Ascending aorta (tissue), 2 donors: Measurements from ENCODE around the gene MMADHC. TPM values are rescaled to one million over a fixed set of nuclear protein-coding genes. Genes with fewer than 3 reads are reported as not detected.

Source experiments
- DNase-seq, 2 donors: peaks; one replicate each; pipeline ENCODE4 v3.0.0-alpha.2; 2019; ENCODE audit warnings: low spot score in 2 of 2
- H3K27ac ChIP-seq, 2 donors: fragments of 200-600 bp; sonication (generic); one replicate each; pipeline ENCODE4 v1.5.1; 2016 to 2017; ENCODE audit warnings: mild to moderate bottlenecking in 1 of 2
- H3K27me3 ChIP-seq: fragments of 200-600 bp; sonication (generic); one replicate; pipeline ENCODE4 v1.5.1; 2017
- H3K36me3 ChIP-seq, 2 donors: fragments of 200-600 bp; sonication (generic); one replicate each; pipeline ENCODE4 v1.5.1; 2016
- H3K4me1 ChIP-seq, 2 donors: fragments of 200-600 bp; sonication (generic); one replicate each; pipeline ENCODE4 v1.5.1; 2016 to 2017; ENCODE audit warnings: mild to moderate bottlenecking in 1 of 2
- H3K4me3 ChIP-seq, 2 donors: fragments of 200-600 bp; sonication (generic); one replicate each; pipeline ENCODE4 v1.5.1; 2016 to 2017; ENCODE audit warnings: mild to moderate bottlenecking in 1 of 2
- H3K9me3 ChIP-seq, 2 donors: fragments of 200-600 bp; sonication (generic); one replicate each; pipeline ENCODE4 v1.5.1; 2016
- intact Hi-C: fragments of 100-400 bp; cut with DNase I; formaldehyde crosslinking; loops from one replicate; pipeline ENCODE4 v1.15.1; 2023
- total RNA-seq: library from RNA; depleted of rRNA; stranded (reverse); fragments of >200 nt; gene quantifications from one replicate; pipeline ENCODE4 v1.1.0, GENCODE V29; 2016
- TF ChIP-seq, protein P1 (sequence below), 3 experiments: fragments of 200-600 bp in 2 of 3; fragments of 450-650 bp in 1 of 3; sonication (generic) in 2 of 3; IDR thresholded peaks; one replicate each; pipeline ENCODE4 v1.5.1; 2016 to 2019; ENCODE audit warnings: antibody characterized with exemption in 3 of 3, mild to moderate bottlenecking in 1 of 3, moderate library complexity in 1 of 3

MMADHC gene
- total RNA-seq, 1 donor from 2014 or later, result 35.8 TPM

DNA sequence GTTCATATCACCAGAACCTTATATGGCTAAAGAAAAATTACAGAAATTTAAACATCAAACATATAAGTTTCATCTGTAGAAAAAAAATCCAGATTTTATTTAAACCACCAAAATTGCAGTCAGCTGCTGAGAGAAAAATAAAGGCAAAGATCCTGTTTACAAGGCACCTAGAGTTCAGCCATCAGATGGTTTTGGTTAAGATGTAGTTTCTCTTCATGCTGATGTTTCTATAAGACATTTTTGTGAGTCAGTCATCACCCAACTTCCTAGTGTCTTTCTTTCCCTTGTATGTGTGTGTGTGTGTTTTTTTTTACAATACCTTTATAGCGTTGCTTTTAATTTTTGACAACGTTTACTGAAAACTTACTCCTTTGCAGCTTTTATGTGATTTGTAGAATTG is 26.1 kb upstream of the MMADHC start:
- TF ChIP-seq, protein P1, sequence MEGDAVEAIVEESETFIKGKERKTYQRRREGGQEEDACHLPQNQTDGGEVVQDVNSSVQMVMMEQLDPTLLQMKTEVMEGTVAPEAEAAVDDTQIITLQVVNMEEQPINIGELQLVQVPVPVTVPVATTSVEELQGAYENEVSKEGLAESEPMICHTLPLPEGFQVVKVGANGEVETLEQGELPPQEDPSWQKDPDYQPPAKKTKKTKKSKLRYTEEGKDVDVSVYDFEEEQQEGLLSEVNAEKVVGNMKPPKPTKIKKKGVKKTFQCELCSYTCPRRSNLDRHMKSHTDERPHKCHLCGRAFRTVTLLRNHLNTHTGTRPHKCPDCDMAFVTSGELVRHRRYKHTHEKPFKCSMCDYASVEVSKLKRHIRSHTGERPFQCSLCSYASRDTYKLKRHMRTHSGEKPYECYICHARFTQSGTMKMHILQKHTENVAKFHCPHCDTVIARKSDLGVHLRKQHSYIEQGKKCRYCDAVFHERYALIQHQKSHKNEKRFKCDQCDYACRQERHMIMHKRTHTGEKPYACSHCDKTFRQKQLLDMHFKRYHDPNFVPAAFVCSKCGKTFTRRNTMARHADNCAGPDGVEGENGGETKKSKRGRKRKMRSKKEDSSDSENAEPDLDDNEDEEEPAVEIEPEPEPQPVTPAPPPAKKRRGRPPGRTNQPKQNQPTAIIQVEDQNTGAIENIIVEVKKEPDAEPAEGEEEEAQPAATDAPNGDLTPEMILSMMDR (IDR thresholded peaks at IDR 0.05), result no peak
- no peaks in the 10 kb centered on the region for H3K36me3 ChIP-seq
- DNase-seq, result no peak
- intact Hi-C loops, result no loop called here
- no peaks in the 10 kb centered on the region for H3K27me3 ChIP-seq
- H3K4me3 ChIP-seq, result no peak overlapping the region
- H3K27ac ChIP-seq, result no peak overlapping the region
- H3K9me3 ChIP-seq, result no peaks in the 10 kb centered on the region
- peaks cover 0 to 6% of the 10 kb centered on the region in 2 donors for H3K4me1 ChIP-seq

DNA sequence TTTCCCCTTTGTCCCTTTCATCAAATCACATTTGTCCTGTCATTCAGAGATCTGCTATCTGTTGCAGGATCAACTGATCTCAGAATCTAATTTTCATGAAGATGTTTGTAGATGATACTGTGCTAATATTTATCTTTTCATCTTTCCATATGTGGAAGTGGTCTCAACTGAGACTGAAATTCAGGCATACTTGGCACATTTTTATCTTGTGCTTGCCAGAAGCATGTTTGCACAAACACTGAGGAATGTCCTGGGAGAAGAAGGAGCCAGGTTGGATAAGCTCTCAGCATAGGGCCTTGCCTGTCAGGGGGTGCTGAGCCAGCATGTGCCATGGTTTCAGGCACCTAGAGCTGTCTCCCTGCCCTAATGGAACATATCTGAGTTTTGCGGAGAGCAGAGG is 24.5 kb upstream of the MMADHC start:
- TF ChIP-seq, protein P1 (IDR thresholded peaks at IDR 0.05), result no peak
- Histone ChIP-seq H3K27ac (no peak overlapping the region), H3K4me1 (peaks cover 0 to 6% of the 10 kb centered on the region in 2 donors), H3K4me3 (no peak overlapping the region), H3K9me3 (no peaks in the 10 kb centered on the region), H3K36me3 (no peaks in the 10 kb centered on the region), H3K27me3 (no peaks in the 10 kb centered on the region)
- intact Hi-C loops, result no loop called here
- DNase-seq, result no peak

DNA sequence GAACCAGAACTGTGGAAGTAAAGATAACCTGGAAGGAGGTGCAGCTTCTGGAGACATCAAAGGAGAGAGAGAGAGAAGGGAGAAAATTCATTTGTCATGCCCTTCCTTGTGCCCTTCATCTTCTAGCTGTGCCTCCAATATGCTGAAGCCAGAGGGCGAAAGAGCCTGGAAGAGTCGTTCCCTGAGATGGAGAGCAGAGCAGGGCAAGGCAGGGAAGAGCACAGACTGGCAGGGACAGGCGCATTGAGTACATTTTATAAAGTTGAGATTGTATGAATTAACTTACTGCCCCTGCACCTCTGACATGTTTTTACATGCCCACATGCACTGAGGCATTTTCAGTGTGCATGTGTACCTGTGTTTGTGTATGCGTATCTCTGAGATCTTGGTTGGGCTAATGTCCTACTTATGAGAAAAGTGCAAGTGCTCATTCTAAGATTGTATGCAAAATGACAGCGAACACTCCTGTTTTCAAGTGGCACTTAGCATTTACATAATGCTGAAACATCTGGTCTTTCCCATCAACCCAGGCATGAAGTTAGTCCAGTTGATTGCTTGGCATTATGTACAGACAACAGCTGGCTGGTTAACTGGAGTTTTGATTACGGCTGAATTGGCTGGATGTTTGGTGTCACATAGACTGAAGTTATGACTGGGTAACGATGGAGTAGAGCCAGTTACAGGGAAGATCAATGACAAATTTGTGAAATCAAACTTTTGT is 23.7 kb upstream of the MMADHC start:
- intact Hi-C loops, result no loop called here
- H3K4me1 ChIP-seq, result peaks cover 0 to 6% of the 10 kb centered on the region in 2 donors
- no peaks in the 10 kb centered on the region for H3K9me3 ChIP-seq
- no peaks in the 10 kb centered on the region for H3K27me3 ChIP-seq
- TF ChIP-seq, protein P1 (IDR thresholded peaks at IDR 0.05), result no peak
- H3K27ac ChIP-seq, result no peak overlapping the region
- no peak for DNase-seq
- no peak overlapping the region for H3K4me3 ChIP-seq
- no peaks in the 10 kb centered on the region for H3K36me3 ChIP-seq

DNA sequence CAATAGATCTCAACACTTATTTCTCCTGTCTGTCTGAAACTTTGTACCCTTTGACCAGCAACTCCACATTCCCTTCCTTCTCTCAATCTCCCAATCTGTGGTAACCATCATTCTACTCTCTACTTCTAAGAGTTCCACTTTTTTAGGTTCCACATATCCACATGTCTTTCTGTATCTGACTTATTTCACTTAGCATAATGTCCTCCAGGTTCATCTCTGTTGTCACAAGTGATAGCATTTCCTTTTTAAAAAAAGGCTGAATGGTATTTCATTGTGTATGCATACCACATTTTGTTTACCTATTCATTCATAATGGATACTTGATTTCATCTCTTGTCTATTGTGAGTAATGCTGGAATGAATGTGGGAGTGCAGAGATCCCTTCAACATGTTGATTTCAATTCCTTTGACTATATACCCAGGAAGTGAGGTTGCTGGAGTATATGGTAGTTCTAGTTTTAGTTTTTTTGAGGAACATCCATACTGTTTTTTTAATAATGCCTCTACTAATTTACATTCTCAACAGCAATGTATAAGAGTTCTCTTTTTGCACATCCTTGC is 18.8 kb upstream of the MMADHC start:
- Histone ChIP-seq H3K4me3 (no peak overlapping the region), H3K27me3 (no peaks in the 10 kb centered on the region), H3K36me3 (no peaks in the 10 kb centered on the region), H3K4me1 (no peaks in the 10 kb centered on the region), H3K9me3 (no peaks in the 10 kb centered on the region), H3K27ac (no peak overlapping the region)
- DNase-seq, result no peak
- intact Hi-C loops, result no loop called here
- TF ChIP-seq, protein P1 (IDR thresholded peaks at IDR 0.05), result no peak

DNA sequence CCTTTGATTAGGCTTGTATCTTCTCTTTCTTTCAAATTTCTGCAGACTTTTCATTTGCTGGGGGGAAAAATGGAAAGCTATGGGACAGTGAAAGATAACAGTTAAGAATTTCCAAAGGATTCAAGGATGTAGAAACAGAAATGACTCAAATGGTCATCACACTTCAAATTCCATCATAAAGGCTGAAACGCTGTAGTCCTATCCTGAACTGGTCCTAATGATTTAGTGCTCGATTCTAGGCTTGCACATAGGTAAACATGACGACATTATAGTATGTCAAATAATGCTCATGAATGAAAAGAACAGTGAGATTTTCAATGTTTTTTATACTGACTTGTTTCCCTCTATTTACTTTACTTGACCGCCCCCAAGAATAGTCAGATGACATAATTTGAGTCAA is 15.7 kb upstream of the MMADHC start:
- no peak overlapping the region for H3K4me3 ChIP-seq
- H3K27ac ChIP-seq, result no peak overlapping the region
- no peak for DNase-seq
- no peaks in the 10 kb centered on the region for H3K27me3 ChIP-seq
- TF ChIP-seq, protein P1 (IDR thresholded peaks at IDR 0.05), result no peak
- no peaks in the 10 kb centered on the region for H3K4me1 ChIP-seq
- no peaks in the 10 kb centered on the region for H3K9me3 ChIP-seq
- H3K36me3 ChIP-seq, result no peaks in the 10 kb centered on the region
- intact Hi-C loops, result no loop called here
